ENCODE results near the gene RAB3C. TPM values are rescaled to one million over a fixed set of nuclear protein-coding genes. Genes with fewer than 3 reads are reported as not detected.

The RAB3C gene
- total and polyA plus RNA-seq, 12 donors = 0.08 to 4.9 (median 0.37) TPM

- intact Hi-C loops (cut with DNase I) = no loop called here
- no peaks in the 10 kb centered on the region for H3K36me3 ChIP-seq
Measured at GRCh38 chr5:58834242-58835225, 251.7 kb downstream of the RAB3C start.

DNA sequence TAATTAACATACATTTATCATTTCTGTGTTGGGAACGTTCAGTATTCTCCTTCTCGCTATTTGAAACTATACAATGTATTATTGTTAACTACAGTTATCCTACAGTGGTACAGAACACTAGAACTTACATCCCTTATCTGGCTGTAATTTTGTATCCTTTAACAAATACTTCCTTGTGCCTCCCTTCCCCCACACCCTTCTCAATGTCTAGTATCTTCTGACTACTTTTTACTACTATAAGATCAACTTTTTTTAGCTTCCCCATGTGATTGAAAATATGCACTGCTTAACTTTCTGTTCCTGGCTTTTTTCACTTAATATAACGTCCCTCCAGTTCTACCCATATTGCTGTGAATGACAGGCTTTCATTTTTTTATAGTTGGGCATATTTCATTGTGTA is 253.5 kb downstream of the RAB3C start:
- 74 to 75% methylated on average over 3 of the region's 3 CpGs for WGBS, 2 donors
- Histone ChIP-seq H3K27me3 (peaks cover 0 to 4% (median 0%) of the 10 kb centered on the region in 7 donors), H3K4me1 (no peaks in the 10 kb centered on the region), H3K9me3 (peaks cover 0 to 35% (median 15%) of the 10 kb centered on the region in 11 donors), H3K36me3 (no peaks in the 10 kb centered on the region), H3K27ac (no peak overlapping the region), H3K4me3 (no peak overlapping the region)
- no peak for ATAC-seq
- no peak for DNase-seq
- intact Hi-C loops (cut with DNase I) = no loop called here
- TF ChIP-seq CTCF (IDR thresholded peaks at IDR 0.05) = no peak

More at GRCh38 chr5:58834242-58835225, 251.7 kb downstream of the RAB3C start:
- peaks cover 0 to 4% (median 0%) of the 10 kb centered on the region in 7 donors for H3K27me3 ChIP-seq
- no peak overlapping the region for H3K27ac ChIP-seq
- H3K9me3 ChIP-seq = peaks cover 0 to 17% (median 8%) of the 10 kb centered on the region in 11 donors
- H3K4me3 ChIP-seq = no peak overlapping the region
- H3K4me1 ChIP-seq = no peaks in the 10 kb centered on the region
- ATAC-seq (no peak), DNase-seq (no peak)
- TF ChIP-seq CTCF (IDR thresholded peaks at IDR 0.05) = no peak

DNA sequence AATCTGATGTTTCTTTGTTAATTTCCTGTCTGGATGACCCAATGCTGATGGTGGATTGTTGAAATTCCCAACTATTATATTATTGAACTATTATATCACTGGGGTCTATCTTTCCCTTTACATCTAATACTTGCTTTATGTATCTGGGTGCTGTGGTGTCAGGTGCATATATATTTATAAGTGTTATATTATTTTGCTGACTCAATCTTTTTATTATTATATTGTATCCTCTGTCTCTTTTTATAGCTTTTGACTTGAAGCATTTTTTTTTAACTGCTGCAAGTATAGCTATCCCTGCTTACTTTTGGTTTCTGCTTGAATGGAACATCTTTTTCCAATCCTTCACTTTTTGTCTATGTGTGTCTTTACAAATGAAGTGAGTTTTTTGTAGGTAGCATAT is 255.9 kb downstream of the RAB3C start:
- TF ChIP-seq CTCF (IDR thresholded peaks at IDR 0.05) = no peak
- Histone ChIP-seq H3K27ac (no peak overlapping the region), H3K4me3 (no peak overlapping the region), H3K4me1 (no peaks in the 10 kb centered on the region), H3K27me3 (peaks cover 0 to 4% (median 0%) of the 10 kb centered on the region in 7 donors), H3K36me3 (no peaks in the 10 kb centered on the region), H3K9me3 (peaks cover 0 to 35% (median 15%) of the 10 kb centered on the region in 11 donors)
- no peak for ATAC-seq
- no peak for DNase-seq
- intact Hi-C loops (cut with DNase I) = no loop called here

- H3K36me3 ChIP-seq = no peaks in the 10 kb centered on the region
- ATAC-seq = no peak
- H3K27me3 ChIP-seq = peaks cover 0 to 6% (median 0%) of the 10 kb centered on the region in 7 donors
- H3K27ac ChIP-seq = no peak overlapping the region
- intact Hi-C loops (cut with DNase I) = loop anchor here in 1 of 10 donors (10.0 kb wide), 1 partner anchor 348 kb away; the partner anchor contains the start of gene GAPT
- H3K9me3 ChIP-seq = peaks cover 0 to 34% (median 15%) of the 10 kb centered on the region in 11 donors
- WGBS, 2 donors = 94 to 96% methylated on average over 2 of the region's 2 CpGs
- no peak for DNase-seq
- TF ChIP-seq CTCF (IDR thresholded peaks at IDR 0.05) = no peak
- H3K4me1 ChIP-seq = no peaks in the 10 kb centered on the region
- H3K4me3 ChIP-seq = no peak overlapping the region
Measured at GRCh38 chr5:58842852-58843251, 260.0 kb downstream of the RAB3C start.

All from heart right ventricle (tissue), 16 donors.